Mononuclear cell (primary cell): ENCODE results near the gene RNASE8. TPM values are rescaled to one million over a fixed set of nuclear protein-coding genes. Genes with fewer than 3 reads are reported as not detected.

Experiments
- H3K27me3 ChIP-seq: 2 replicates; pipeline ENCODE4 v1.6.0; 2011; ENCODE audit warnings: low read length, control low read depth; ENCODE audit not compliant: insufficient read depth
- H3K4me1 ChIP-seq: 2 replicates; pipeline ENCODE4 v1.5.1; 2011; ENCODE audit warnings: mild to moderate bottlenecking, low read length, control low read depth; ENCODE audit not compliant: insufficient read depth
- H3K4me3 ChIP-seq: 2 replicates; pipeline ENCODE4 v1.5.1; 2011; ENCODE audit warnings: mild to moderate bottlenecking, low read length, moderate library complexity
- H3K9me3 ChIP-seq: 2 replicates; pipeline ENCODE4 v1.5.1; 2011; ENCODE audit warnings: low read depth, mild to moderate bottlenecking, control low read depth, low read length
- total RNA-seq: library from RNA; depleted of rRNA; stranded (reverse); fragments of >200 nt; gene quantifications from one replicate; pipeline ENCODE4 v1.2.3, GENCODE V29; 2012

RNASE8 gene
- total RNA-seq, 1 donor = not detected

- Histone ChIP-seq H3K9me3 (no peaks in the 10 kb centered on the region), H3K4me1 (peaks cover 49% of the 10 kb centered on the region), H3K4me3 (no peak overlapping the region), H3K27me3 (no peaks in the 10 kb centered on the region)
Observed at GRCh38 chr14:21106498-21107282, 49.1 kb downstream of the RNASE8 start.

GRCh38 chr14:21107283-21107800 lies 49.7 kb downstream of the RNASE8 start:
- peaks cover 49% of the 10 kb centered on the region for H3K4me1 ChIP-seq
- H3K27me3 ChIP-seq = no peaks in the 10 kb centered on the region
- H3K4me3 ChIP-seq = no peak overlapping the region
- no peaks in the 10 kb centered on the region for H3K9me3 ChIP-seq

Other genes starting within 250 kb of the RNASE8 start
- 2.2 TPM for gene RNASE3, start 166.4 kb upstream of the RNASE8 start, total RNA-seq
- gene RNASE2, start 102.3 kb upstream of the RNASE8 start, total RNA-seq = 38.3 TPM
- gene METTL17, start 67.8 kb upstream of the RNASE8 start, total RNA-seq = 50.6 TPM
- not detected for gene SLC39A2, start 58.5 kb upstream of the RNASE8 start, total RNA-seq
- 9.7 TPM for gene NDRG2, start 32.8 kb upstream of the RNASE8 start, total RNA-seq
- gene TPPP2, start 27.6 kb upstream of the RNASE8 start, total RNA-seq = not detected
- gene RNASE13, start 23.0 kb upstream of the RNASE8 start, total RNA-seq = not detected
- gene RNASE7, start 15.5 kb upstream of the RNASE8 start, total RNA-seq = not detected
- gene ARHGEF40, start 12.5 kb downstream of the RNASE8 start, total RNA-seq = 12.9 TPM
- 8.9 TPM for gene ZNF219, start 40.8 kb downstream of the RNASE8 start, total RNA-seq
- 0.21 TPM for gene TMEM253, start 43.2 kb downstream of the RNASE8 start, total RNA-seq
- gene OR5AU1, start 98.2 kb downstream of the RNASE8 start, total RNA-seq = not detected
- gene HNRNPC, start 211.6 kb downstream of the RNASE8 start, total RNA-seq = 1,082 TPM
- 0.42 TPM for gene RPGRIP1, start 222.3 kb downstream of the RNASE8 start, total RNA-seq